GM23338 (cell line): ENCODE results near the gene CLEC17A. TPM values are rescaled to one million over a fixed set of nuclear protein-coding genes. Genes with fewer than 3 reads are reported as not detected.

Experiments used
- ATAC-seq: fragments of 200-7000 bp; cut with Tn5 transposase; 3 replicates; pipeline ENCODE4 v1.9.1; 2020
- DNase-seq: peaks from one replicate; pipeline ENCODE4 v3.0.0-alpha.2; 2015; ENCODE audit warnings: low spot score
- H2AFZ ChIP-seq: fragments of 200-600 bp; sonication (generic); 2 replicates; pipeline ENCODE4 v1.8.0; 2016; ENCODE audit warnings: antibody characterized with exemption, mild to moderate bottlenecking, moderate library complexity
- H3F3A ChIP-seq: fragments of 200-600 bp; sonication (generic); replicated peaks from 2 replicates; pipeline ENCODE4 v1.8.0; 2017; ENCODE audit warnings: antibody characterized with exemption, mixed run types, low read depth
- H3K27ac ChIP-seq: fragments of 200-600 bp; sonication (generic); 2 replicates; pipeline ENCODE4 v1.6.1; 2016; ENCODE audit warnings: low read depth
- H3K27me3 ChIP-seq: fragments of 200-600 bp; sonication (generic); 2 replicates; pipeline ENCODE4 v1.8.0; 2016; ENCODE audit warnings: mild to moderate bottlenecking, mixed run types, moderate library complexity; ENCODE audit not compliant: insufficient read depth
- H3K36me3 ChIP-seq: fragments of 200-600 bp; sonication (generic); 2 replicates; pipeline ENCODE4 v1.8.0; 2016; ENCODE audit warnings: mild to moderate bottlenecking; ENCODE audit not compliant: insufficient read depth
- H3K4me1 ChIP-seq: fragments of 200-600 bp; sonication (generic); 2 replicates; pipeline ENCODE4 v1.8.0; 2016; ENCODE audit warnings: mild to moderate bottlenecking, moderate library complexity; ENCODE audit not compliant: insufficient read depth
- H3K4me2 ChIP-seq: fragments of 200-600 bp; sonication (generic); 2 replicates; pipeline ENCODE4 v1.7.1; 2017; ENCODE audit warnings: mixed run types
- H3K4me3 ChIP-seq: fragments of 200-600 bp; sonication (generic); 2 replicates; pipeline ENCODE4 v1.6.1; 2016; ENCODE audit warnings: mixed run types
- H3K79me2 ChIP-seq: fragments of 200-600 bp; sonication (generic); replicated peaks from 2 replicates; pipeline ENCODE4 v1.8.0; 2017; ENCODE audit warnings: mild to moderate bottlenecking; ENCODE audit not compliant: insufficient read depth
- H3K9me2 ChIP-seq: fragments of 200-600 bp; sonication (generic); 2 replicates; pipeline ENCODE4 v1.8.0; 2017; ENCODE audit not compliant: insufficient read depth
- H4K20me1 ChIP-seq: fragments of 200-600 bp; sonication (generic); replicated peaks from 2 replicates; pipeline ENCODE4 v1.8.0; 2017; ENCODE audit warnings: mild to moderate bottlenecking; ENCODE audit not compliant: insufficient read depth
- H3K27ac Mint-ChIP-seq: 2 replicates; pipeline ENCODE4 v1.8.0; 2020; ENCODE audit warnings: inconsistent platforms, mild to moderate bottlenecking, moderate library complexity, mixed read lengths
- H3K27me3 Mint-ChIP-seq: 3 replicates; pipeline ENCODE4 v1.8.0; 2022; ENCODE audit warnings: low read depth, mild to moderate bottlenecking, moderate library complexity, mixed read lengths, inconsistent platforms; ENCODE audit not compliant: insufficient read depth, poor library complexity
- H3K36me3 Mint-ChIP-seq: 3 replicates; pipeline ENCODE4 v1.8.0; 2021; ENCODE audit warnings: low read depth, mild to moderate bottlenecking, inconsistent platforms, moderate library complexity, mixed read lengths
- H3K4me1 Mint-ChIP-seq: 3 replicates; pipeline ENCODE4 v1.8.0; 2020; ENCODE audit warnings: mild to moderate bottlenecking, inconsistent platforms, mixed read lengths
- H3K4me3 Mint-ChIP-seq: 3 replicates; pipeline ENCODE4 v1.8.0; 2021; ENCODE audit warnings: moderate library complexity, mild to moderate bottlenecking, inconsistent platforms, mixed read lengths
- H3K9me3 Mint-ChIP-seq: 3 replicates; pipeline ENCODE4 v1.8.0; 2020; ENCODE audit warnings: moderate library complexity, mild to moderate bottlenecking, inconsistent platforms, mixed read lengths
- CREB1 ChIP-seq: fragments of 250-450 bp; sonication (Bioruptor Pico); IDR thresholded peaks from 2 replicates; pipeline ENCODE4 v1.5.0; 2020; ENCODE audit warnings: low read depth, mild to moderate bottlenecking, moderate library complexity
- EZH2 ChIP-seq: fragments of 200-600 bp; sonication (generic); IDR thresholded peaks from one replicate; pipeline ENCODE4 v1.8.0; 2017; ENCODE audit warnings: antibody characterized with exemption, mild to moderate bottlenecking, low read depth; ENCODE audit not compliant: unreplicated experiment
- EZH2phosphoT487 ChIP-seq: fragments of 200-600 bp; sonication (generic); IDR thresholded peaks from one replicate; pipeline ENCODE4 v1.8.1; 2018; ENCODE audit warnings: antibody characterized with exemption; ENCODE audit not compliant: unreplicated experiment
- JUNB ChIP-seq: IDR thresholded peaks from one replicate; pipeline ENCODE4 v1.6.1; 2016; ENCODE audit warnings: antibody characterized with exemption; ENCODE audit not compliant: unreplicated experiment
- NANOG ChIP-seq: IDR thresholded peaks from 2 replicates; pipeline ENCODE4 v1.6.1; 2016; ENCODE audit warnings: antibody characterized with exemption, borderline replicate concordance
- POLR2AphosphoS5 ChIP-seq: IDR thresholded peaks from 2 replicates; pipeline ENCODE4 v1.6.1; 2016; ENCODE audit warnings: antibody characterized with exemption, low read depth
- REST ChIP-seq: IDR thresholded peaks from one replicate; pipeline ENCODE4 v1.6.1; 2018; ENCODE audit warnings: antibody characterized with exemption; ENCODE audit not compliant: unreplicated experiment
- STAT1 ChIP-seq: IDR thresholded peaks from one replicate; pipeline ENCODE4 v1.6.1; 2016; ENCODE audit warnings: antibody characterized with exemption; ENCODE audit not compliant: unreplicated experiment
- ZNF114 ChIP-seq: fragments of 250-450 bp; sonication (Bioruptor Pico); IDR thresholded peaks from 2 replicates; pipeline ENCODE4 v1.5.0; 2020; ENCODE audit warnings: mild to moderate bottlenecking, moderate library complexity
- ZNF331 ChIP-seq: fragments of 250-450 bp; sonication (Bioruptor Pico); IDR thresholded peaks from 2 replicates; pipeline ENCODE4 v1.5.0; 2020; ENCODE audit warnings: low read depth, mild to moderate bottlenecking, moderate library complexity
- ZNF462 ChIP-seq: fragments of 250-450 bp; sonication (Bioruptor Pico); IDR thresholded peaks from 2 replicates; pipeline ENCODE4 v1.5.0; 2020; ENCODE audit warnings: mild to moderate bottlenecking, moderate library complexity
- polyA plus RNA-seq: library from polyadenylated mRNA; unstranded; fragments of >200 nt; fragmentation: Nextera tagmentation; extraction: Ambion mirVana; gene quantifications from 2 replicates; pipeline ENCODE4 v1.2.1, GENCODE V29; 2016
- total RNA-seq: library from RNA; depleted of rRNA; stranded (reverse); fragments of >200 nt; shearing (Covaris generic); gene quantifications from 2 replicates; pipeline ENCODE4 v1.2.3, GENCODE V29; 2014
- TF ChIP-seq, protein P1 (sequence below), 2 experiments: fragments of 200-600 bp in 1 of 2; sonication (generic) in 1 of 2; conservative IDR thresholded peaks; 2 replicates each; pipeline versions ENCODE4 v1.5.1 to v1.6.1; 2016 to 2017; ENCODE audit warnings: antibody characterized with exemption in 2 of 2, low read depth in 2 of 2, mild to moderate bottlenecking in 2 of 2, moderate library complexity in 1 of 2
- TF ChIP-seq, protein P2 (sequence below): IDR thresholded peaks from 2 replicates; pipeline ENCODE4 v1.6.1; 2016; ENCODE audit warnings: antibody characterized with exemption

CLEC17A gene
- total and polyA plus RNA-seq, 2 experiments from 2014 or later: 0.17 TPM; not detected in 1

- Mint-ChIP-seq H3K4me3 (no peak overlapping the region), H3K27me3 (peaks cover 3% of the 10 kb centered on the region), H3K36me3 (peaks cover 6% of the 10 kb centered on the region), H3K27ac (no peak overlapping the region), H3K9me3 (peaks cover 86% of the 10 kb centered on the region), H3K4me1 (no peaks in the 10 kb centered on the region)
- no peaks in the 10 kb centered on the region for H3K27me3 ChIP-seq
- H3F3A ChIP-seq: no peaks in the 10 kb centered on the region
- no peaks in the 10 kb centered on the region for H3K36me3 ChIP-seq
- H4K20me1 ChIP-seq: no peaks in the 10 kb centered on the region
- no peak overlapping the region for H3K4me2 ChIP-seq
- no peaks in the 10 kb centered on the region for H3K79me2 ChIP-seq
- H3K9me2 ChIP-seq: no peaks in the 10 kb centered on the region
- TF ChIP-seq REST (no peak), ZNF331 (no peak), ZNF114 (CRISPR knock-in tag) (no peak), ZNF462 (CRISPR knock-in tag) (no peak), EZH2 (no peak), EZH2phosphoT487 (no peak), POLR2AphosphoS5 (no peak), NANOG (no peak), CREB1 (CRISPR knock-in tag) (no peak), STAT1 (no peak), JUNB (no peak)
- TF ChIP-seq, protein P1, sequence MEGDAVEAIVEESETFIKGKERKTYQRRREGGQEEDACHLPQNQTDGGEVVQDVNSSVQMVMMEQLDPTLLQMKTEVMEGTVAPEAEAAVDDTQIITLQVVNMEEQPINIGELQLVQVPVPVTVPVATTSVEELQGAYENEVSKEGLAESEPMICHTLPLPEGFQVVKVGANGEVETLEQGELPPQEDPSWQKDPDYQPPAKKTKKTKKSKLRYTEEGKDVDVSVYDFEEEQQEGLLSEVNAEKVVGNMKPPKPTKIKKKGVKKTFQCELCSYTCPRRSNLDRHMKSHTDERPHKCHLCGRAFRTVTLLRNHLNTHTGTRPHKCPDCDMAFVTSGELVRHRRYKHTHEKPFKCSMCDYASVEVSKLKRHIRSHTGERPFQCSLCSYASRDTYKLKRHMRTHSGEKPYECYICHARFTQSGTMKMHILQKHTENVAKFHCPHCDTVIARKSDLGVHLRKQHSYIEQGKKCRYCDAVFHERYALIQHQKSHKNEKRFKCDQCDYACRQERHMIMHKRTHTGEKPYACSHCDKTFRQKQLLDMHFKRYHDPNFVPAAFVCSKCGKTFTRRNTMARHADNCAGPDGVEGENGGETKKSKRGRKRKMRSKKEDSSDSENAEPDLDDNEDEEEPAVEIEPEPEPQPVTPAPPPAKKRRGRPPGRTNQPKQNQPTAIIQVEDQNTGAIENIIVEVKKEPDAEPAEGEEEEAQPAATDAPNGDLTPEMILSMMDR (conservative IDR thresholded peaks at IDR 0.05; ENCODE audit: low read depth in 2 of 2): no peak
- TF ChIP-seq, protein P2, sequence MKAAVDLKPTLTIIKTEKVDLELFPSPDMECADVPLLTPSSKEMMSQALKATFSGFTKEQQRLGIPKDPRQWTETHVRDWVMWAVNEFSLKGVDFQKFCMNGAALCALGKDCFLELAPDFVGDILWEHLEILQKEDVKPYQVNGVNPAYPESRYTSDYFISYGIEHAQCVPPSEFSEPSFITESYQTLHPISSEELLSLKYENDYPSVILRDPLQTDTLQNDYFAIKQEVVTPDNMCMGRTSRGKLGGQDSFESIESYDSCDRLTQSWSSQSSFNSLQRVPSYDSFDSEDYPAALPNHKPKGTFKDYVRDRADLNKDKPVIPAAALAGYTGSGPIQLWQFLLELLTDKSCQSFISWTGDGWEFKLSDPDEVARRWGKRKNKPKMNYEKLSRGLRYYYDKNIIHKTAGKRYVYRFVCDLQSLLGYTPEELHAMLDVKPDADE: no peak
- H2AFZ ChIP-seq: no peak overlapping the region
- no peak overlapping the region for H3K4me3 ChIP-seq
- DNase-seq: no peak
- H3K4me1 ChIP-seq: no peaks in the 10 kb centered on the region
- no peak overlapping the region for H3K27ac ChIP-seq
- ATAC-seq: no peak
These were observed 77.1 kb downstream of the CLEC17A start for GRCh38 chr19:14659874-14660489.
